Muscle layer of duodenum (tissue), 2 donors: ENCODE data around the gene LINC01488.

Experiments used
- H3K27ac ChIP-seq: one replicate; pipeline ENCODE4 v1.7.0; 2013; ENCODE audit warnings: mild to moderate bottlenecking, low read length
- H3K27me3 ChIP-seq: one replicate; pipeline ENCODE4 v1.7.0; 2013; ENCODE audit warnings: low read depth, mild to moderate bottlenecking, control low read depth, low read length
- H3K36me3 ChIP-seq, 2 donors: one replicate each; pipeline ENCODE4 v1.7.0; 2013; ENCODE audit warnings: low read length in 2 of 2, control low read depth in 1 of 2, mild to moderate bottlenecking in 1 of 2; ENCODE audit not compliant: insufficient read depth in 2 of 2, control insufficient read depth in 1 of 2
- H3K4me1 ChIP-seq, 2 donors: one replicate each; pipeline ENCODE4 v1.7.0; 2013; ENCODE audit warnings: low read length in 2 of 2, mild to moderate bottlenecking in 2 of 2, control low read depth in 1 of 2, moderate library complexity in 1 of 2; ENCODE audit not compliant: insufficient read depth in 2 of 2, control insufficient read depth in 1 of 2
- H3K4me3 ChIP-seq, 2 donors: one replicate each; pipeline ENCODE4 v1.7.0; 2013; ENCODE audit warnings: low read length in 2 of 2, low read depth in 1 of 2, mild to moderate bottlenecking in 1 of 2
- H3K9me3 ChIP-seq, 2 donors: one replicate each; pipeline ENCODE4 v1.7.0; 2013; ENCODE audit warnings: low read length in 2 of 2, control low read depth in 1 of 2, mild to moderate bottlenecking in 1 of 2; ENCODE audit not compliant: control insufficient read depth in 1 of 2
- donor health status: healthy.

The LINC01488 gene

DNA sequence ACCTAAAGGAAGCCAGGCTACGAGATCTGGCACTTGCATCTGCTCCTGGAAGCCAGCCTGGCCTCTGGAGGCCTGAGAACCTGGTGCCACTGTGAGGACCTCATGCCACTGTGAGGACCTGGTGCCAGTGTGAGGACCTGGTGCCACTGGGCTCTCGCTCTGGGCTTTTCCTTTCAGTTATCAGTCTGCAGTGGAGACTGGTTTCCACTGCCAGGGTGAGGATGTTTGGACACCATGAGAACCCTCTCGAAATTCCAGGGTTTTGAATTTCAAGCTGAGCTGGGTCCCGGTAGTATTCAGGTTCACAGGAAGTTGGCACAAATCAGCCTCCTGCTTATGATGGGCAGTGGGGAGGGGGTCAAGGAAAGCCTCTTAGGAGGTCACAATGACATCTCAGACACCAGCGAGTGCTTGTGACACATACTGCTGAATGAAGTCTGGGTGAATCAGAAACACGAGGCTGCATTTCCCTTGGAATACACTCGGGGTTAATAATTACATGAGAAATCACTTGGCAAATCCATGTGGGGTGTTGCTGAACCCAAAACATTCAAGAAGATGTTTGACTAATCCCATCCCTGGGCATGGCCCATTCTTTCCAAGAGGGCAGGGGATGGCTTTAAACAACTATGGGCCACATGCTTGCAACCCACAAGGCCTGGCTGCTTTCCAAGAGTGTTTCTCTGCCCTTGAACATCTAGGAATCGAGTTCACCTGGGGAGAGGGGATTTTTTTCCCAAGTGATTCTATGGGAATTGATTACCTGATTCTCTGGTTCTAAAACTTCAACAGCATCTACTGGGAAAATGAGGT is 60.2 kb downstream of the LINC01488 start:
- Histone ChIP-seq H3K27ac (no peak overlapping the region), H3K9me3 (no peaks in the 10 kb centered on the region), H3K4me3 (no peak overlapping the region), H3K4me1 (peaks cover 0 to 13% of the 10 kb centered on the region in 2 donors), H3K36me3 (no peaks in the 10 kb centered on the region), H3K27me3 (no peaks in the 10 kb centered on the region)

GRCh38 chr11:69542314-69543168 is 61.1 kb downstream of the LINC01488 start:
- no peaks in the 10 kb centered on the region for H3K27me3 ChIP-seq
- H3K4me3 ChIP-seq: no peak overlapping the region
- peaks cover 0 to 13% of the 10 kb centered on the region in 2 donors for H3K4me1 ChIP-seq
- H3K27ac ChIP-seq: no peak overlapping the region
- H3K9me3 ChIP-seq: no peaks in the 10 kb centered on the region
- no peaks in the 10 kb centered on the region for H3K36me3 ChIP-seq
